Islet precursor cell (in vitro differentiated cells): ENCODE results near the gene KRTAP9-2.
"Not testable (repeated sequence)": the region's sequence is repeated elsewhere in the genome, so short reads cannot be mapped to it uniquely, and the experiment has no call there.

Experiments used
- DNase-seq: peaks from one replicate; pipeline ENCODE4 v3.0.0-alpha.2; 2018

The KRTAP9-2 gene, protein sequence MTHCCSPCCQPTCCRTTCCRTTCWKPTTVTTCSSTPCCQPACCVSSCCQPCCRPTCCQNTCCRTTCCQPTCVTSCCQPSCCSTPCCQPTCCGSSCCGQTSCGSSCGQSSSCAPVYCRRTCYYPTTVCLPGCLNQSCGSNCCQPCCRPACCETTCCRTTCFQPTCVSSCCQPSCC

DNA sequence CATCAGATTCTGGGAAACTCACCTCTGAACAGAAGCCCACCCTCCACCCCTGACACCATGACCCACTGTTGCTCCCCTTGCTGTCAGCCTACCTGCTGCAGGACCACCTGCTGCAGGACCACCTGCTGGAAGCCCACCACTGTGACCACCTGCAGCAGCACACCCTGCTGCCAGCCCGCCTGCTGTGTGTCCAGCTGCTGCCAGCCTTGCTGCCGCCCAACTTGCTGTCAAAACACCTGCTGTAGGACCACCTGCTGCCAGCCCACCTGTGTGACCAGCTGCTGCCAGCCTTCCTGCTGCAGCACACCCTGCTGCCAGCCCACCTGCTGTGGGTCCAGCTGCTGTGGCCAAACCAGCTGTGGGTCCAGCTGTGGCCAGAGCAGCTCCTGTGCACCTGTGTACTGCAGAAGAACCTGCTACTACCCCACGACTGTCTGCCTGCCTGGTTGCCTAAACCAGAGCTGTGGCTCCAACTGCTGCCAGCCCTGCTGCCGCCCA, at the start of gene KRTAP9-2:
Gene KRTAP9-2 (plus strand): TSS at position 51 of the 498 bp plus-strand sequence. CDS start 7 bp downstream, at position 58.
- DNase-seq = not testable (repeated sequence)

DNA sequence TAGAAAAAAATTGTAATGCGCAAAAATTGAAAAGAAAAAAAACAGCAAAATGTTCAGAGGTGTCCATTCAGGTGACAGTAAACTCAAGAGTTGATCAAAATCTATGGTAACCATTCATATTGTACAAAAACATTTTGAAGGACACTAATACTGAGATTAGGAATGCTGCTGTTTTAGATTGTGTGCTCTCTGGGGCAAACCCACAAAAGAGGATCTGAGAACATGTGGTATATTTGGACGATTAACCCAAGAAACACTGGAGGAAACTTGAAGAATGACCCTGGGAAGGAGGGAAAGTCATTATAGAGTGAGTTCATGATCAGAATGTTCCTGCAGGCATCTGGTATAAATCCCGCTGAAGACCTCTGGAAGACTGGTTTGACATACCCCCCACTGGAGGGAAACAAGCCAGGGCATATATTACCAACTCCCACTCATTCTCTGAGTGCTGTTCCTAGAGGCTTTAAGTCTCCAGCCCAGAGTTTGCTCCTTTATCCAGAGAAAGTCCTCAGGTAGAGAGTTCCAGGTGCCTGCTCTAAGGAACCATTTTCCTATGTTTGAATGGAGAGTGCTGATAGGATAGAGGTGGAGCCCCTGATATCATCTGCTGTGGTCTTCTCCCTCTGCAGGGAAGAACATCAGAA, 49.6 kb upstream of the KRTAP9-2 start:
- no peak for DNase-seq

DNA sequence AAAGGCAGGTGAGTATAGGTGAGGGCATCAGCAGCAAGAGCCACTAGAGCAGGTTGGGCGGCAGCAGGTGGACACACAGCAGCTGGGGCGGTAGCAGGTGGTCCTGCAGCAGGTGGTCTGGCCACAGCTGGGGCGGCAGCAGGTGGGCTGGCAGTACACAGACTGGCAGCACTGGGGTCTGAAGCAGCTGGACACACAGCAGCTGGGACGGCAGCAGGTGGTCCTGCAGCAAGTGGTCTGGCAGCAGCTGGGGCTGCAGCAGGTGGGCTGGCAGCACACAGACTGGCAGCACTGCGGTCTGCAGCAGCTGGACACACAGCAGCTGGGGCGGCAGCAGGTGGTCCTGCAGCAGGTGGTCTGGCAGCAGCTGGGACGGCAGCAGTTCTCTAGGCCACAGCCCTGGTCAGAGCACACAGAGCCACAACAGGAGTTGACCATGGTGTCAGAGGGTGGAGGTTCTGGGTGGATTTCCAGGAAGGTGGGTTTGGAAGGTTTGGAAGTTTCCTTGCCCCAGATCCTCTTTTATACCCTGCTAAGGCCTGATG, 48.6 kb upstream of the KRTAP9-2 start, which contains the start of gene KRTAP4-2:
Gene KRTAP4-2 (minus strand): TSS at position 495 of the 545 bp plus-strand sequence. CDS start 57 bp downstream, at position 438.
- no peak for DNase-seq

DNA sequence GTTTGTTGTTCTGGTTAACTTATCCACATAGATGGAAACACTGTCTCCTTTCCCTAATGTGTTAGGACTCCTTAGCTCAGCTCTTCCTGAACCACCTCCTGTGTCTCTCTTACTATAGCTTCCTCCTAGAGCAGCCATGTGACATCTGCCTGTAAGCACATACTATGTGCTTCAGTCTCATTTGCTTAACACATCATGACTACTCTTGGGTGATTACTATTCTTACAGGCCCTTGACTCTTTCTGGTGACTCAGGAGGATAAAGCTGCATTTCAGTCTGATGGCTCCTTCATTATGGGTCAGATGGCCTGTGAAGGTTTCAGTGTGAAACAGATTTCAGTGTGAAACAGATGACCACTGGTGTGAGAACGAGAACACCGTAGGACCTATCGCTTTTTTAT, 48.1 kb upstream of the KRTAP9-2 start:
- no peak for DNase-seq

DNA sequence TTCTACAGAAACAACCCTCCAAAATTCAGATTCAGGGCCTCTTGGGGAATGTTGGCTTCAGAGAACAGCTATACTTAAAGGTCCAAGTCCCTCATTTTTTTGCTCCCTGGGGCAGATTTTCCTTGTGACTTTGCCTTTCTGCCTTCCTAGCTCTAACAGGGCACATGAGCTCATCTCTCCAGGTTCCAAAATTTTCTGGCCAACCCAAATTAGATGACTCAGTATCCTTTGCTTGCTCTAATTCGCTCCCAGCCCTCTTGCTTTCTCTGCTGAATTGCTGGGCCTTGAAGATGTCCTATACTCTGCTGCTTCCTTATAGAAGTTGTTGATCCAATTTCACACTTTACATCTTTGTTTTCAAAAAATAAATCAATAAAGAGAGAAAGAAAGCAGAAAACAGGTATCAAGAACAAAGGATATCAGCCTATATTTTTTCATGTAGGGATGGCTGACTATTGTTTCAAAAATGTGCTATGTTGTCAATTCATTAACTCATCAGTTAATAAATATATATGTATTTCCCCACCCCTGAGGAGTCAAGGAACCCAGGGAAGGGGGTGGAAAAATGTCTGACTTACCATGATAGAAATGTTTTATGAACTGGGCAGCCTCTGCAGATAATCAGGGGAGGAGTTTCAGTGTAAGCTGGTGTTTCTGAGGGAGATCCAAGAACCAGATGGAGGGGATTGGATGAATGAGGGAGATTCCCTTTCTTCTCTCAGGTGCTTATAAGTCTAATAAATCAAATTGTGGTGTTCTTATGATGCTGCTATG, 47.4 kb upstream of the KRTAP9-2 start:
- DNase-seq = no peak

GRCh38 chr17:41184480-41184961, 41.9 kb upstream of the KRTAP9-2 start, which contains the start of gene KRTAP4-1:
TSS of gene KRTAP4-1 (minus strand) at chr17:41184911. CDS start at chr17:41184854, 57 bp downstream.
- DNase-seq = no peak

- DNase-seq = no peak
Observed at GRCh38 chr17:41185001-41185400, 41.4 kb upstream of the KRTAP9-2 start.

GRCh38 chr17:41186872-41187271, 39.6 kb upstream of the KRTAP9-2 start:
- DNase-seq = no peak

DNA sequence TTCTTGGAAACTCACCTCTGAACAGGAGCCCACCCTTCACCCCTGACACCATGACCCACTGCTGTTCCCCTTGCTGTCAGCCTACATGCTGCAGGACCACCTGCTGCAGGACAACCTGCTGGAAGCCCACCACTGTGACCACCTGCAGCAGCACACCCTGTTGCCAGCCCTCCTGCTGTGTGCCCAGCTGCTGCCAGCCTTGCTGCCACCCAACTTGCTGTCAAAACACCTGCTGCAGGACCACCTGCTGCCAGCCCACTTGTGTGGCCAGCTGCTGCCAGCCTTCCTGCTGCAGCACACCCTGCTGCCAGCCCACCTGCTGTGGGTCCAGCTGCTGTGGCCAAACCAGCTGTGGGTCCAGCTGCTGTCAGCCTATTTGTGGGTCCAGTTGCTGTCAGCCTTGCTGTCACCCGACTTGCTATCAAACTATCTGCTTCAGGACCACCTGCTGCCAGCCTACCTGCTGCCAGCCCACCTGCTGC, 36.6 kb upstream of the KRTAP9-2 start, which contains the start of gene KRTAP9-1:
Gene KRTAP9-1 (plus strand): TSS at position 51 of the 482 bp plus-strand sequence. CDS start 0 bp downstream, at position 51.
- not testable (repeated sequence) for DNase-seq

DNA sequence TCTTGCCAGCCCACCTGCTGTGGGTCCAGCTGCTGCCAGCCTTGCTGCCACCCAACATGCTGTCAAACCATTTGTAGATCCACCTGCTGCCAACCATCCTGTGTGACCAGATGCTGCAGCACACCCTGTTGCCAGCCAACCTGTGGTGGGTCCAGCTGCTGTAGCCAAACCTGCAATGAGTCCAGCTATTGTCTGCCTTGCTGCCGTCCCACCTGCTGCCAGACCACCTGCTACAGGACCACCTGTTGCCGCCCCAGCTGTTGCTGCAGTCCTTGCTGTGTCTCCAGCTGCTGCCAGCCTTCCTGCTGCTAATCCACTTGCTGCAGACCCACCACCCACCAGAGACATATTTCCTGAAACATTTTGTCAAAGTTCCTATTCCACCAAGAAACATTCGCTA, 36.1 kb upstream of the KRTAP9-2 start:
- peak; percentile 50 for DNase-seq

DNA sequence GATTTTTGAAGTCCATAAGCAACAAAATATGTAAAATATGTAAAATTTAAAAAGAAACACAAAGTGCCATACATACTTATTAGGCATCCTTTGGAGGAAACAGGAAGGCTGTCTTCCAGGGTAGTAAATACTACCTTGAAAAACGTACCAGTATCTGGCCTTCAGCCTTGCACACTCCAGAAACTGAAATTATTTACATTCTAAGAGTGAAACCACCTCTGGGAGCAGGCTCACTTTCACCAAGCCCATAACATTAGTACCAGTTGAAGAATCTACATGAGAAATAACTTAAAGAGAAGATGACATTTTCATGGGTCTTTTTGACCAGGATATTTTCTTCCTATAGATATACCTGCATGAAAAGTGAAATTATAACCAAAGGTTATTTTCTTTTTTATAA, 30.4 kb upstream of the KRTAP9-2 start:
- DNase-seq = no peak

DNA sequence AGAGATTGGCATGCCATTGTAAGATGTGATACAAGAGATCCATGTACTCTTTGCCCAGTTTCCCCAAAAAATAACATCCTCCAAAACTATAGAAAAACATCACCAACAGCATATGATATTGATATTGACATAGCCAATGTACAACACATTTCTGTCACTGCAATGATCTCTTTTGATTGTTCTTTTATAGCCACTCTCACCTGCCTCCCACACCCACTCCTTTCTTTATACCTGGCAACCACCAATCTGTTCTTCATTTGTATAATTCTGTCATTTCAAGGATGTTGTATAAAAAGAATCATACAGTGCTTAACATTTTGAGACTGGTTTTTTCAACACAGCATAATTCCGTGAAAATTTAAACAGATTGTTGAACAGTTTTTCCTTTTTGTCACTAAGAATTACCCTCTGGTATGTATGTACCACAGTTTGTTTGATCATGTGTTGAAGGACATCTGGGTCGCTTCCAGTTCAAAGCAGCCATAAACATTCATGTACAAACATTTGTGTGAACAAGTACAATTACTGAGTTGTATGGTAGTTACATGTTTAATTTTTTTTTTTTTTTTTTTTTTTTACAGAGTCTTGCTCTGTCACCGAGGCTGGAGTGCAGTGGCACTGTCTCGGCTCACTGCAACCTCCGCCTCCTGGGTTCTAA, 26.9 kb upstream of the KRTAP9-2 start:
- DNase-seq = no peak

GRCh38 chr17:41211845-41212466, 14.5 kb upstream of the KRTAP9-2 start:
- no peak for DNase-seq

DNA sequence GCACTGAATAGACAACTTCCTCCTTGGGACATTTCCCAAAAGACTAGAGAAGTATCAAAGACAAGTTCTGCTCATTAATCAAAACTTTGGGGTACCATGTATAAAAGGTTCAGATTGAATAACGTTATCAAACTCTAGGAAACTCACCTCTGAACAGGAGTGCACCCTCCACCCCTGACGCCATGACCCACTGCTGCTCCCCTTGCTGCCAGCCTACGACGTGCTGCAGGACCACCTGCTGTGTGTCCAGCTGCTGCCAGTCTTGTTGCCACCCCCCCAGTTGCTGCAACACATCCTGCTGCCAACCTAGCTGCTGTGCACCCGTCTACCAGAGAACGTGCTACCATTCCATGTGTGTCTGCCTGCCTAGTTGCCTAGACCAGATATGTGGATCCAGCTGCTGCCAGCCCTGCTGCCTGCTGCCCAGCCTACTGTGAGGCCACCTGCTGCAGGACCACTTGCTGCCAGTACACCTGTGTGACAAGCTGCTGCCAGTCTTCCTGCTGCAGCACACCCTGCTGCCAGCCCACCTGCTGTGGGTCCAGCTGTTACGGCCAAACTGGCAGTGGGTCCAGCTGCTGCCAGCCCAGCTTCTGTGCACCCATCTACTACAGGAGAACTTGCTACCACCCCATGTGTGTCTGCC, 13.8 kb upstream of the KRTAP9-2 start:
- DNase-seq = no peak

- DNase-seq = no peak
Observed at GRCh38 chr17:41215681-41216080, 10.8 kb upstream of the KRTAP9-2 start.

- DNase-seq = no peak
Observed at GRCh38 chr17:41223821-41224220, 2.6 kb upstream of the KRTAP9-2 start.

DNA sequence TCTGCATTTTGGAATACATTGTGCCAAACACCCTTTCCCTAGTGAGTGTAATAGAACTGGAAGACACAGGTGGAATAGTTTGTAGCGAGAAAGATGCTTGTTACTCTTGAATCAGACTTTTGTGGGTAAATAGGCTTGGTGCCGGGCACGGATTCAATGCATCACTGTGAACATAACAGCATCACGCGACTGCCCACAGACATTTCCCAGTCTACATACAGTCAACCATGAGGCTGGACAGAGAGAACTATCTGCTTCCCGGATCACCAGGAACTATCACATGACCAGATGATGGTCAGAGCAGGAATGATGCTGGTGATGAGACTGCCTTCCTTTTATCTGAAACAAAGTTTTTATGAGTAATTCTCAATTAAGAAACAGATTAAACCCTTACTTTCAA, 397 bp upstream of the KRTAP9-2 start:
- no peak for DNase-seq

- DNase-seq = no peak
Observed at GRCh38 chr17:41230094-41230493, 3.6 kb downstream of the KRTAP9-2 start.

DNA sequence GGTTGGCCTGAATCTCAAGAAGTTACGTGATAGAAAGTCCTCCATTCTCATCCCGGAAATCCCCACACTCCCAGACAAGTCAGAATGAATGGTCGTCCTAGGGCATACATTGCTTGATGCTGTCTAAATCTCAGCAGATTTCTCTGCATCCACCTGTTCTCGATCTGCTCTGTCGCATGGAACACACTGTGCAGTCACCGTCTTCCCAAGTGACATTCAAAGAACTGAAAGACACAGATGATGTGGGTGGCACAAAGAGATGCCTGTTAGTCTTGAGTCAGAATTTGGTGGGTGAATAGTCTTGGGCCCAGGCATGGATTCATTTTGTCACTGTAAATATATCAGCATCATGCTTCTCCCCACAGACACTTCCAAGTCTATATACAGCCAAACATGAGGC, 5.3 kb downstream of the KRTAP9-2 start:
- no peak for DNase-seq

- not testable (repeated sequence) for DNase-seq
Observed at GRCh38 chr17:41232399-41233105, 6.1 kb downstream of the KRTAP9-2 start, which contains the start of gene KRTAP9-3. TSS of gene KRTAP9-3 (plus strand) at chr17:41232449. CDS start at chr17:41232502, 53 bp downstream.
